ENCODE data around the gene HK3. TPM values are rescaled to one million over a fixed set of nuclear protein-coding genes. Genes with fewer than 3 reads are reported as not detected.

The HK3 gene
- total RNA-seq, 1 donor from 2014 or later: not detected

DNA sequence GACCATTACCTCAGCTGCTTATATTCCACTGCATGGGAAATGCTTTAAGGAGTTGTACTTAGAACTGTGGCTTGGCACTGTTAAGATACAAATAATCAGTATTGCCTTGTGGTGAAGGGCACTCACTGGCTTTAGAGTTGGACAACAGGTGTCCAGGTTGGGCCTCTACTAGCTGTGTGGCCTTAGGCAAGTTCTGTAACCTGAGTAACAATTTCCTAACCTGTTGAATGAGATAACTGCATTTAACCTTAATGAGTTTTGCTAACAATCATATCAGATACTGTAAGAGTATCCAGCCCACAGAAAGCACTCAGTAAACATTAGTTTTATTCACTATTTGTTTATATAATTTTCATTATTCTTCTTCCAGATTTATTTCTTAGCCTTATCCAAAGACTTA lies 17.2 kb upstream of the HK3 start:
- no peak for DNase-seq
- Mint-ChIP-seq H3K9me3 (ENCODE audit: unreplicated experiment) (no peaks in the 10 kb centered on the region), H3K4me1 (ENCODE audit: low read depth, unreplicated experiment) (peaks cover 5% of the 10 kb centered on the region), H3K27me3 (ENCODE audit: unreplicated experiment) (no peaks in the 10 kb centered on the region), H3K36me3 (ENCODE audit: unreplicated experiment) (no peaks in the 10 kb centered on the region), H3K27ac (ENCODE audit: unreplicated experiment) (no peak overlapping the region), H3K4me3 (ENCODE audit: unreplicated experiment) (no peak overlapping the region)
- TF ChIP-seq, protein P1, sequence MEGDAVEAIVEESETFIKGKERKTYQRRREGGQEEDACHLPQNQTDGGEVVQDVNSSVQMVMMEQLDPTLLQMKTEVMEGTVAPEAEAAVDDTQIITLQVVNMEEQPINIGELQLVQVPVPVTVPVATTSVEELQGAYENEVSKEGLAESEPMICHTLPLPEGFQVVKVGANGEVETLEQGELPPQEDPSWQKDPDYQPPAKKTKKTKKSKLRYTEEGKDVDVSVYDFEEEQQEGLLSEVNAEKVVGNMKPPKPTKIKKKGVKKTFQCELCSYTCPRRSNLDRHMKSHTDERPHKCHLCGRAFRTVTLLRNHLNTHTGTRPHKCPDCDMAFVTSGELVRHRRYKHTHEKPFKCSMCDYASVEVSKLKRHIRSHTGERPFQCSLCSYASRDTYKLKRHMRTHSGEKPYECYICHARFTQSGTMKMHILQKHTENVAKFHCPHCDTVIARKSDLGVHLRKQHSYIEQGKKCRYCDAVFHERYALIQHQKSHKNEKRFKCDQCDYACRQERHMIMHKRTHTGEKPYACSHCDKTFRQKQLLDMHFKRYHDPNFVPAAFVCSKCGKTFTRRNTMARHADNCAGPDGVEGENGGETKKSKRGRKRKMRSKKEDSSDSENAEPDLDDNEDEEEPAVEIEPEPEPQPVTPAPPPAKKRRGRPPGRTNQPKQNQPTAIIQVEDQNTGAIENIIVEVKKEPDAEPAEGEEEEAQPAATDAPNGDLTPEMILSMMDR (IDR thresholded peaks at IDR 0.05; ENCODE audit: partially characterized antibody, unreplicated experiment): no peak

DNA sequence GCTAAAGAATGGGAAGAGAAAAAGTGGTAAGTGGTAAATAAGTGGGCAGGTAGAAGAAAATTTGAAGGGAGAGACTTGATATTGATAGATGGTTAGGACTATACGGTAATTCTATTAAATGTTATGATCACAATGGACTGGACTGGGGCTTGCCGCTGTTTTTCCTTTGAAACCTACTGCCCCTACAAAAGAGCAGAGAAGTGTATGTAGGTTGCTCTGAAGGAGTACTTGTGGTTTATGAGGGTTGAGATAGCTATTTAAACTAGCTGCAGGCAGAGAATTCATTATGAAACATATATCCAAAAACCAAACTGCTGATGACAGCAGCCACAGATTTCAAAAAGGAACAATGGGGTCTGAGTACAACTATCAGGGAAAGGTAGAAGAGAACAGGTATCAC lies 16.8 kb upstream of the HK3 start:
- TF ChIP-seq, protein P1 (IDR thresholded peaks at IDR 0.05; ENCODE audit: partially characterized antibody, unreplicated experiment): no peak
- Mint-ChIP-seq H3K27ac (ENCODE audit: unreplicated experiment) (no peak overlapping the region), H3K4me1 (ENCODE audit: low read depth, unreplicated experiment) (peaks cover 5% of the 10 kb centered on the region), H3K27me3 (ENCODE audit: unreplicated experiment) (no peaks in the 10 kb centered on the region), H3K9me3 (ENCODE audit: unreplicated experiment) (no peaks in the 10 kb centered on the region), H3K4me3 (ENCODE audit: unreplicated experiment) (no peak overlapping the region), H3K36me3 (ENCODE audit: unreplicated experiment) (no peaks in the 10 kb centered on the region)
- no peak for DNase-seq

DNA sequence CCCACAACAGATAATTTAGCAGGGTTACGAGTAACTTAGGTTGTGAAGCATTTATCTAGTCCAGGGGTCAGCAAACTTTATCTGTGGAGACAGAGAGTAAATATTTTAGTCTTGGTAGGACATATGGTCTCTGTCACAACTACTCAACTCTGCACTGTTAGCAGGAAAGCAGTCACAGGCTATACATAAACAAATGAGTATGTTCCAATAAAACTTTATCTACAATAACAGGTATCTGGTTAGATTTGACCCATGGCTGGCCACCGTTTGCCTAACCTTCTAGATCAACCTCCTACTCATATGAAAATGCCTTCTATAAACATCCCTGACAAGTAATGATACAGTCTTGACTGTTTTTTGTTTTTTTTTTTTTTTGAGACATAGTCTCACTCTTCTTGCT lies 13.0 kb upstream of the HK3 start:
- peaks cover 1% of the 10 kb centered on the region for H3K9me3 Mint-ChIP-seq (ENCODE audit: unreplicated experiment)
- no peaks in the 10 kb centered on the region for H3K27me3 Mint-ChIP-seq (ENCODE audit: unreplicated experiment)
- no peak for DNase-seq
- no peak overlapping the region for H3K27ac Mint-ChIP-seq (ENCODE audit: unreplicated experiment)
- TF ChIP-seq, protein P1 (IDR thresholded peaks at IDR 0.05; ENCODE audit: partially characterized antibody, unreplicated experiment): no peak
- H3K36me3 Mint-ChIP-seq (ENCODE audit: unreplicated experiment): no peaks in the 10 kb centered on the region
- H3K4me3 Mint-ChIP-seq (ENCODE audit: unreplicated experiment): no peak overlapping the region
- peaks cover 5% of the 10 kb centered on the region for H3K4me1 Mint-ChIP-seq (ENCODE audit: low read depth, unreplicated experiment)

DNA sequence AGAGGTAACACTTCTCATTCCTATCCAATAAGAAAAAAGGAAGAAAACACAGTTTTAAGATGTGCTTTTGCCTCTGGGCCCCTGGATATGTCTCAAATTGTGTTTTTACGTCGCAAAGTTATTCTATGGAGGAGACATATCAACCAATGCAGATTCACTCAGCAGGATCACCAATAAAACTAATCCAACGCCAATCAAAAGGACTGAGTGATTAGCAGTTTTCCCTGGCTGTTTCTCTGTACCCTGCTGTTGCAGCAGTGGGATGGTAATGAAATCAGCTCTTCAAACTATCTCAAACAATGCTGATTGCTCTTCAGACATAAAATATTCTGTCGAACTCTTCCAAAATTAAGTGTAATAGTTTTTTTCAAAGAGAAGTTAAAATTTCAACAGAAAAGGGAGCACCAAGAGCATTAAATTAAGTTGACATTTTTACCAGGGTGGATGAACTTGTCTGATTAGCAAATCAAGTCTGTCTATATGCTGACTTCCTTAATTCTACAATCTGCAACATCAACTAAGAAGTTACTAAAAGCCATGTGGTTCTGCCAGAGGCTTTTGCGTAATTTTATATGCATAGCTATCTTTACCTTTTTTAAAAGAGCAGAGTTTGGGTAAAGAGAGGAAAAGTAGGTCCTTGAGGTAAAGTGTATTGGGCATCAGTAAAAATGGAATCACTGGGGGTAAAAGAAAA lies 9.7 kb upstream of the HK3 start:
- H3K4me3 Mint-ChIP-seq (ENCODE audit: unreplicated experiment): no peak overlapping the region
- no peaks in the 10 kb centered on the region for H3K36me3 Mint-ChIP-seq (ENCODE audit: unreplicated experiment)
- H3K9me3 Mint-ChIP-seq (ENCODE audit: unreplicated experiment): peaks cover 1% of the 10 kb centered on the region
- peaks cover 3% of the 10 kb centered on the region for H3K27me3 Mint-ChIP-seq (ENCODE audit: unreplicated experiment)
- no peak for DNase-seq
- no peak overlapping the region for H3K27ac Mint-ChIP-seq (ENCODE audit: unreplicated experiment)
- H3K4me1 Mint-ChIP-seq (ENCODE audit: low read depth, unreplicated experiment): peaks cover 5% of the 10 kb centered on the region
- TF ChIP-seq, protein P1 (IDR thresholded peaks at IDR 0.05; ENCODE audit: partially characterized antibody, unreplicated experiment): no peak

DNA sequence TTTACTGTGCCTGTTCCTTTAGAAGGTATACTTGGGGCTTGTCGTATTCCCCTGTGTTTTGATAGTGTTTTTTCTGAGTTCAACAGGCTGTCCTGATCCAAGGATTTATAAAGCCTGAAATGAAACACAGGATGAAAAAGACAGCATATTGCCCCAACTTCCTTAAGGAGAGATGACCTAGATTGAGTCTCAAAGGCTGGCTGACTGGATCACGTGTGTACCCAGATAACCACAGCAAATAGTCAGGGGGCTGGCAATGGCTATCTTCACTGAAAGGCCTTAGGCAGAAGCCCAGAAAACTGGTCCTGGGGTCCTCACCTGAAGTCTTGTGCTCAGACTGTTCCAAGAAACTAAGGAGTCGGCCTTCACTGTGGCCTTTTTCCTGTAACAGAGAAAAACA lies 7.7 kb upstream of the HK3 start:
- H3K4me1 Mint-ChIP-seq (ENCODE audit: low read depth, unreplicated experiment): no peaks in the 10 kb centered on the region
- H3K36me3 Mint-ChIP-seq (ENCODE audit: unreplicated experiment): no peaks in the 10 kb centered on the region
- no peak overlapping the region for H3K27ac Mint-ChIP-seq (ENCODE audit: unreplicated experiment)
- no peak overlapping the region for H3K4me3 Mint-ChIP-seq (ENCODE audit: unreplicated experiment)
- H3K9me3 Mint-ChIP-seq (ENCODE audit: unreplicated experiment): peaks cover 5% of the 10 kb centered on the region
- DNase-seq: no peak
- TF ChIP-seq, protein P1 (IDR thresholded peaks at IDR 0.05; ENCODE audit: partially characterized antibody, unreplicated experiment): no peak
- H3K27me3 Mint-ChIP-seq (ENCODE audit: unreplicated experiment): peaks cover 5% of the 10 kb centered on the region

All from glutamatergic neuron (in vitro differentiated cells).